Inferior parietal cortex (tissue), 1 donor: ENCODE measurements around the gene SLC6A5.

Source experiments
- DNase-seq: peaks from one replicate; pipeline ENCODE4 v3.0.0-alpha.2; 2016; ENCODE audit errors: extremely low spot score

The SLC6A5 gene

DNA sequence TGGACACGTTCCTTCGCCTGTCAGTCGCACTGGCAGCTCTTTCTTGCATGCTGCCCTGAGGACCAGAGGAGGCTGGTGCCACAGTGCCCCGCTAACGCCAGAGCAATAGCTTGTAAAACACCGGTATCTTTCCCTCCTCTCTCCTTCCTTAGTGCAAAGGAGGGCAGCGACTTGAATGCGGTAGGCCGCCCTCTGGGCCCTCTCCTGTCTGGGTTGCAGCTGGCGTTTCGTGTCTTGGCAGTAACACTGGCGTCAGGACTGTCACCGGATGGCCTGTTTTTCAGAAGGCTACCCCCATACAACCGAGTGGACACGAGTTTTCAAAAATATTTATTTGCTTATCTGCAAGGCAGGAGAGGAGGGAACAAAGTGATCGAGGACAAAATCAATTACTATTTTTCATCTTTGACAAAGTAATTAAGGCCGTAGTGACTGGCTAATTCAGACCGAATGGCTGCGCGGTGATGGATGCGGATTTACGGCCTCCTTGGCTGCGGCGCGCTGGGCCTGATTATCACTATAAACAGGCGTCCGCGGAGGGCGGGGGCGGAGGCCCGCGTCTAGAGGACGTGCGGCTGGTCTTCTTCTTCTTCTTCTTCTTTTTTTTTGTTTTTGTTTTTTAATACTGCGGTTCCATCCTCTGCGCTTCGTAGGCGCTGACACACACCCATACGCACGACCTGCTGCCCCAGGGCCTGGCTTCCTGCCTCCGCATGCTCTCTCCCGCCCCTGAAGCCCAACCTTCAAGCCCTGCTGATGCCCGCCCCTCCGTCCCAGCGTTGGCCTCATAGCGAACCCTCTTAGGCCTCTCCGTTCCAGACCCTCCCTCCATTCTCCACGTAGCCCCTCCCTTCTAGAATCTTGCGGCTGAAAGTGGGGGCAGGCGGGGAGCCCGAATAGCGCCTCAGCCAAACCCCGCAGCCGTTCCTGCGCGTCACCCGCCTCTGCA lies 2.9 kb upstream of the SLC6A5 start:
- no peak for DNase-seq

DNA sequence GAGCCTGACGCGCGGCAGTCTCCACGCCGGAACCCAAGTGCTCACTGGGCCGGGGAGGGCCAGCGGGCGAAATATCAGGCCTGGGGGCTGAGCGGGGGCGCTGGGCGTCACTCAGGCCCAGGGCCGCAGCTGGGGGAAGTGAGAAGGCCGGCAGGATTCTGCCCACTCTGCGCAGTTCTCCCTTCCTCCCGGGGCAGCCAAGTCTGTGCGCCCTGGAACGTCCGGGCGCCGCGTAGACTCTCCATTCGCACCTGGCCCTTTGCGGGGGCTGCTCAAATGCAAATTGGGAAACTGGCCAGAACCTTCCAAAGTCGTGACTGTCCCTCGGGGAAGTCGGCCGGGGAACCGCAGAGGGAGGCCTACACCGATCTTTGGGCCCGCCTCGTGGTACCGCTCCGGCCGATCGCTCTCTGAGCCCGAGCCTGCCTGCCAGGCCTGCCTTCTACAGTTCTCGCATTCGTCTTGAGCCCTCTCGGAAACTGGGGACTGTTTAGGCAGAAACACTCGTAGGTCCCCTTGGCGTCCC lies 2.2 kb upstream of the SLC6A5 start:
- DNase-seq = no peak

DNA sequence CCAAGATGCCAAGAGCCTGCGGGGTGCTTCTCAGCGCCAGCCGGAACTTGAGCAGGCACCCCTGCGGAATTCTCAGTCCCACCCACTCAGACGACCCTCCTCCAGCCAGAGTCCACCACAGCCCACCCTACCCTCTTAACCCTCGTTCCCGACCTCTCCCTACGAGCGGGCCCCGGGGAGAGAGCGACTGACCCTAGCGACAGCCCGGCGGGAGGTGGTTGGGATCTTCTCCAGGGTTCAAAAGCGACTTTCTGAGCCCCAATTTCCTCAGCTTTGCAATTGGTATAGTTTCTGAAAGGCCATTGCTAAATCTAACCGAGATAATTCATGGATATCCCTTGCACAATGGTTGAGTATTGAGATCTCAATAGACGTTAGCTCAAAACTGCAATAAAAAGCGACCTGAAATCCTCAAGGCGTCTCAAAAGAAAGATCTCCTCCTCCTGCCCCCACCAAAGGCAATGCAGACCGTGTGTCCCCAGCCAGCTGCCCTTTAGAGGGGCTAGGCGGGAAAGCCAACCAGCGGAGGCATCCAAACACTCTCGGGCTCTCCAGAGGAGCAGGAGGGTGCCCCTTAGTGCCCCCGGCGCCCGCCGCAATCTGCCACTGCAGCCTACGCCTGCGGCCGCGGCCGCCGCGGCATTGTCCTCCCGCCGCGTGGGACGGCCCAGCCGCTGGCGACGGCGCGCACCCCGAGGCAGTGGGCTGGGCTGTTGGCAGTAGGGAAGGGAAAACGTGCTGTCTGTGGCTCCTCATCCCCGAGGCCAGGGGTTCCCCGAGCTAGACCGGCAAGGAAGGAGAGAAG lies 1.5 kb upstream of the SLC6A5 start:
- no peak for DNase-seq

DNA sequence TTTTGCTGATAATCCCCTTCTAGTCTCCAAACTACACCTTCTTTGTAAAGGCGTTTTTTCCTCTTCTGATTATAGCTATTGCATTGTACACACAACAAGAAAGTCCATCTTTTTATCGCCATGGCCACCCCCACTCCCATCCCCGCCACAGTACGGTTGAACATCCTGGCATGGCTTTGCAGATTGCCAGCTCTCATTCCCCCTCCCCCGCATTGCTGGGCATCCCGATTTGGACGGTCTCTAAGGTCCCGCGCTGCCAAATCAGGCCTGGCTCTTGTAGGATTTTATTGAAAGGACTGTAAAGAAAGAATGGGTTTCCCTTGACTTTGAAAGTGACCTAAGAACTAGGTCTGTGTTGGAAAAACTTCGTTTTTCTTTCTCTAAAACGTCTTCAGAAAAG lies 916 bp upstream of the SLC6A5 start:
- no peak for DNase-seq

DNA sequence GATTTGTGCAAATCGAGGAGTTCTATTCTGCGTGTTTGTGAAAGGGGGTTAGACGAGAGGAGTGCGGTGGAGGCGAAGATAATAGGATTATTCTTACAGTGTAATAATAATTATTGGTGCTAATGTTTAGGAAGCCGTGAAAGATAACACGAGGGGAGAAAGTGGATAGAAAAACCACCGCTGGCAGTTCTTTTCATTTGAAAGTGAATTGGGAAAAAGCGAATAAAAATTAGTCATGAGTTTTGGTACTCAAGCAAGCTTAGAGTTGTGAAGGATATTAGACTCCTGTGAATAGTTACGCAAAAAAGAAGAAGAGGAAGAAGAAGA lies 575 bp downstream of the SLC6A5 start:
- DNase-seq = no peak

DNA sequence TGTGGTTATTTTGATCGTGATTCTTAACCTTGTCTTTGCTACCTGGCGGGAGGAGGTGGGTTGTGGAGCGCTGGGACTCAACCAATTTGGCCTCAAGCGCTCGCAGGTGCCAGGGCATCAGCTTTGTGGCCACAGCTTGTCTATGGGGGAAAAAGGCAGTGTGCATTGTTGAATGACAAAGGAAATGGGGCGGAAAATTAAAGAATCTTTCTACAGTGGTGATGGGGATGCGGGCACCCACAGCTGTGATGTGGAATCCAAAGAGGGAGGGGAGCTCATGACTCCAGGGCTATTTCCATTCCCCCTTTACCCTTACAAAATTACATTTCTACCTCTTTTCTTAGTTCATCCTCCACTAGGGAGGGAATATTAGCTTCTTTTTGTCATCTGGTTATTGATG lies 1.1 kb downstream of the SLC6A5 start:
- no peak for DNase-seq

DNA sequence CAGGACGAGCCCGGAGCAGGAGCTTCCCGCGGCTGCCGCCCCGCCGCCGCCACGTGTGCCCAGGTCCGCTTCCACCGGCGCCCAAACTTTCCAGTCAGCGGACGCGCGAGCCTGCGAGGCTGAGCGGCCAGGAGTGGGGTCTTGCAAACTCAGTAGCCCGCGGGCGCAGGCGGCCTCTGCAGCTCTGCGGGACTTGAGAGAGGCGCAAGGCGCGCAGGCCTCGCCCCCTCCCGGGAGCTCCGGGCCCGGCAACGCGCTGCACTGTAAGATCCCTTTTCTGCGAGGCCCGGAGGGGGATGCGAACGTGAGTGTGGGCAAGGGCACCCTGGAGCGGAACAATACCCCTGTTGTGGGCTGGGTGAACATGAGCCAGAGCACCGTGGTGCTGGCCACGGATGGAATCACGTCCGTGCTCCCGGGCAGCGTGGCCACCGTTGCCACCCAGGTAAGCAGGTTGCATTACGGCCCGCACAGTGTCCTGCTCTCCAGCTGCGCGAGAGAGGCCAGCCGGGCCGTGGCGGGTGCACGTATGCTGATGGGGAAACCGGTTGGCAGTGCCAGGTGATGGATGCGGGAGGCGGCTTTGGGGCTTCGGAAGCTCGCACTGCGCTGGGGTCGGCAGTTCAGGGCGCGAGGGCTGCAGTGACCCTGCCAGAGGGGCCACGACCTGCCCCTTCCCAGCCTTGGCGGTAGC lies 2.0 kb downstream of the SLC6A5 start:
- DNase-seq = no peak

DNA sequence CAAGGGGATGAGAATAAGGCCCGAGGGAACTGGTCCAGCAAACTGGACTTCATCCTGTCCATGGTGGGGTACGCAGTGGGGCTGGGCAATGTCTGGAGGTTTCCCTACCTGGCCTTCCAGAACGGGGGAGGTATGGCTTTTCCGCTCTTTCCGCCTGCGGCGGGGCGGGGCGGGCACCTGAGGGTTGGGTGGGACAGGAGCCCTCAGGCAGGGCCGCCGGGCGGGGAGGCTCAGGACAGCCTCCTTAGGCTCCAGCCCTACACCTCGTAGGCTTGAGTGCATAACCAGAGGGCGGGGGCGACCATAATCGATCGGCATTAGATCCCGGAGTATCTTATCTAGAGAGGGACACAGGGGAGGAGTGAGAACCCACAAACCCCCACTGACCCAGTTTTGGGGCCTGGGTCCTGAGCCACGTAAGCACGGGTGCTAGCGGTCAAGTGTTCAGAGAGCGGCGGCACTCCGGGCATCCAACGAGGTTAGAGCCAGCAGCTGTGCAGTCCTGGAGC lies 4.9 kb downstream of the SLC6A5 start:
- DNase-seq = no peak

DNA sequence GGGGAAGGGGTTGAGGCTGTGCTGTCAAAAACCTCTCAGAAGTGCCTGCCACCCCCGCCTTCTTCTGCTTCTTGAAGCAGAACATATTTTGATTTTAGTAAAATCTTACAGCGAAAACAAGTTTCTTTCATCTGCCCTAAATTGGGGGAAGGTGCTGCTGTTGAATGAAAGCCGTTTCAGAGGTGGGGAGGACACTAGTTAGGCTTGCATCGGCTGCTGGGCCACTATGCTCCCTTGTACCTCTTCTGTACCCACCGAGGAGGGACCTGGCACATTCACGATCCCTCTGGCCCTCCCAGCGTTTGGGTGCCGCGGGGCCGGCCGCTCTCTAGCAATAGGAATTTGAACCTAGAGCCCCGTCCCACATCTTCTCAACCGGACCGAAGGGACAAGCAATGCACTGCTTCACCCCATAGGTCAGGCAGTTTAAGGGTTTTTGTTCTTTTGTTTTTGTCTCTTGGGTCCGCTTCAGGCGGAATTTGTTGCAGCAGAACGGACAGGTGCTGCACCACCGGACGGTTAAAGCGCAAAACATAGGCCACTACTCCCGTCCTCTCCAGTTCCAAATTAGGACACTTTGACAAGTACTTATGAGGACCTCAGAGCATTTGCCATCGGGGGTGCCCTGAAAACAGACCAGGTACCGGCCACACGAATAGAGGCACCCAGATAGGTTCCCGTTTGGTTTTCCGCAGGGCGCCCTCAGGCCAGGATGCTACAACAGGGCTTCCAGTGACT lies 5.6 kb downstream of the SLC6A5 start:
- no peak for DNase-seq

DNA sequence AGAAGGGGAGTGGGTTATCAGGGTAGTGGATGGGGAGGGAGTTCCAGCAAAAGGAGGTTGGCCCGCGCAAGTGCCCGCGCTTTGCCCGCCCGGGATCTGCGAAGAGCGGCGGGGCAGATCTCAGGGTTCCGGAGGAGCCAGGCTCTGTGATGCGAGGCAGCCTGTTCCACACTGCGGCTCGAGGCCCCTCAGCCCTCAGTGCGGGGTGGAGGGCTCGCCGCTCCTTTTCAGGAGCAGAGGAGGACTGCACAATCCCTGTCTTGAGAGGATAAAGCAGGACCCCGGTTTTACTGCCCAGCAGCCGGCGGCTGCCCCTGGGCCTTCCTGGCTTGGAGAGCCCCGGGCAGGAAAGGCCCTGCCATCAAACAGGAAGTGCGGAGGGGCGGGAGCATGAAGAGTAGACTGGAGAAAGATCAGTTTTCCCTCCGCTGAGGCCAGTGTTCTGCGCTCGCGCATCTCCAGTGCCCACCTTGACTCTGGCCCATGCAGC lies 6.2 kb downstream of the SLC6A5 start:
- no peak for DNase-seq

DNA sequence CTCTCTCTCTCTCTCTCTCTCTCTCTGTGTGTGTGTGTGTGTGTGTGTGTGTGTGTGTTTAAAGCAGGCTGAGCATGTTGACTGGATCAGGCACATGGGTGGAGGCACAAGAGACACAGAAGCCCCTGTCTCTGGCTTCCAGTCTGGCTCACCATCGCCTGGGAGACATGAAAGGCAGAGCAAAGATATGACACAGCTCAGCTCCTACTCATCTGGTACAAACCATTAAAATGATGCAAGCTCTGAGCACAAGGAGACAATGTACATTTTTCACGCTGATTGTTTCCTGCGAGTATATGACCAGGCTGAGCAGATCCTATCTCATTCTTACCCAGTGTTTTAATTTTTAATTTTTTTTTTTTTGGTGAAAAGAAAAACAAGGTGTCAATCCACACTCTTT lies 9.5 kb downstream of the SLC6A5 start:
- no peak for DNase-seq

DNA sequence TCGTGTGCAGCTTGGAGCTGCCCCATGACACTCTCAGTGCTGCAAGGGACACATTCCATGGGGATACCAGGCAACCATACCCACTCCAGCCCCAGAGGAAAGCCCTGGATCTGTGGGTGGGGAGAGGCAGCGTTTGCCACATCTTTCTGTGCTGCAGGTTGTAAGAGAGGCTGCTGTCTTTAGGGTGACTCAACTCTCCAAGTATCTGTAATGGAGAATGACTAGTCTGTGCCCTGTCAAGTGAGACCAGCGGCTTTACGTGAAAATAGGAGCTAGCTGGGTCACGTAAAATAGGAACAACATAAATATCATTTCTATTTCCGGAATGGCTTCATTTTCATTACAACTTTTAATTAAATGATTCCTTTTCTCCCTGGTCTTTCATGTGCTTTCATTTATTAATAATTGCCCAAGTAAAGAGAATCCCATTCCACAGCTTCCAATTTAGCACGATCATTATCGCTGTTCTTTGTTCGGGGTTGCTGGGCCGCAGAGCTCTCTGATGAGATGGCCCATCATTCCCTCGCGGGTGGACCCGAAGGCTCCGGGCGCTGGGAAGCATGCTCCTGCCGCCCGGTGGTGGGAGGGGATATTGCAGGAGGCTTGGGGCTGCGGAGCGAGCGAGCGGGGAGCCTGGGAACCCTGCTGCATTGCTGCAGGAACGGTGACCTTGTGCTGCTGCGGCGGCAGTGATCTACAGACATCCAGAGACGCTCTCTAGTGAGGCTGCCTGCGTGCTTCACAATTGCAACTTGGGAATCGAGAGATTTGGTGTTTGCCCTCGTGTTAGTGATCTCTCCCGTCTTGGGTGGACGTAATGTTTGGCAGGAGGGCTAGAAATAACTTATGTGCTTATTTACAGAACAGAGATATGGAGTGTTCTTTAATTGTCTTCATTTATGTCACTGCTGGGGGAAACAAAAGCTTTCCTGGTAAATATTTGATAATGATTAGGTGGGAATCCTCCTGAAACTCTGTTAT lies 10.6 kb downstream of the SLC6A5 start:
- DNase-seq = peak; percentile 87

DNA sequence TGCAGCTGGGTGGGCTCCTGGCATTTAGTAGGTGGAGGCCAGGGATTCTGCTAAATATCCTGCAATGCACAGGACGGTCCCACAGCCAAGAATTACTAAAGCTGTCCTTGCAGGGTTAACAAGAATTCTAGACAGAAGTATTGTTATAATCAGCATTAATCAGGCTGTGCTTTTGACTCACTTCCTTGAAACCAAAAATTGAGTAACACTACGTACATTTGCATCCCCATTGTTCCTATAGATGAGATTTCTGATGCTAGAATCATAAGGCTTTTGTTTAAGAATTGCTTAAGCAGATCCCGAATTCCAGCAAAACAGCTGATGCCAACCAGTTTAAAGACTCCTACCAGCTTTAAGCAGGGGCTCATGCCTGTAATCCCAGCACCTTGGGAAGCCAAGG lies 11.4 kb downstream of the SLC6A5 start:
- no peak for DNase-seq

DNA sequence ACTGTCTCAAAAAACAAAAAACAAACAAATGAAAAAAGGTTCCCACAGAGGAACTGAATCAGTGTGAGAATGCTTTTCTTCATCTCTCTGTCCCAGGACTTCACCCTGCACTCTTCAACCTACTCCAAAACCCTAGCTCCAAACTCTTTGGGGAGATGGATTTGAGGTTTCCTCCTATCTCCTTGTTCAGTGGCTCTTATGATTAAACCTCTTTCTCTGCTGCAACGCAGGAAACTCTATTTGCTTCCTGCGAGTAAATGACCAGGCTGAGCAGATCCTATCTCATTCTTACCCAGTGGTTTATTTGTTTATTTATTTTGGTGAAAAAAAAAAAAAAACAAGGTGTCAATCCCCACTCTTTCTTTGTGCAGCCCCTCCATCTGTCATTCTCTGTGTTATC lies 12.0 kb downstream of the SLC6A5 start:
- no peak for DNase-seq

DNA sequence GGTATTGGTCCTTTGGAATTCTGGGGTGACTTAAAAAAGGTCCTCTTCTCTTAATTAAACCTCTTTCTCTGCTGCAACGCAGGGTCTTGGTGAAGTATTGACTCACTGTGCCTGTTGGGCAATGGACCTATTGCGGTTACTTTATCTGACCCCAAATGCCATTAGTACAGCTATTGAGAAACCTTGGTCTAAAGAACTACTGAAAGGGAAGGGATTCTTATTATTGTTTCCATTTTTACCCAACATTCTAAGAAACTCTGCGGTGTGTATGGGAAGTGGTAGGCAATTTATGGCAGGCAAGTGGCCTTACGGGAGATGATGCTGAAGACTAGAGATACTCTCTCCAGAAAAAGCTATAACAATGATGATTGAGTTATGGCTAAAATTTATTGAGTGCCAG lies 12.5 kb downstream of the SLC6A5 start:
- DNase-seq = no peak

DNA sequence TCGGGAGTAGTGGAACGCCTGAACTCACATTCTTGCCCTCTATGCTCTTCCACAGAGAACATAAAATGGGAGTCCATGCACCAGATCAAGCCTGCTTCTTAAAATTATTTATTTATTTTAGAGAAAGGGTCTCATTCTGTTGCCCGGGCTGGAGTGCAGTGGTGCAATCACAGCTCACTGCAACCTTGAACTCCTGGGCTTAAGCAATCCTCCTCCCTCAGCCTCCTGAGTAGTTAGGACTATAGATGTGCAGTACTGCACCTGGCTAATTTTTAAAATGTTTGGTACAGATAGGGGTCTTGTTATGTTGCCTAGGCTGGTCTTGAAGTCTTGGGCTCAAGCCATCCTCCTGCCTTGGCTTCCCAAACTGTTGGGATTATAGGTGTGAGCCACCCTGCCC lies 13.0 kb downstream of the SLC6A5 start:
- no peak for DNase-seq

DNA sequence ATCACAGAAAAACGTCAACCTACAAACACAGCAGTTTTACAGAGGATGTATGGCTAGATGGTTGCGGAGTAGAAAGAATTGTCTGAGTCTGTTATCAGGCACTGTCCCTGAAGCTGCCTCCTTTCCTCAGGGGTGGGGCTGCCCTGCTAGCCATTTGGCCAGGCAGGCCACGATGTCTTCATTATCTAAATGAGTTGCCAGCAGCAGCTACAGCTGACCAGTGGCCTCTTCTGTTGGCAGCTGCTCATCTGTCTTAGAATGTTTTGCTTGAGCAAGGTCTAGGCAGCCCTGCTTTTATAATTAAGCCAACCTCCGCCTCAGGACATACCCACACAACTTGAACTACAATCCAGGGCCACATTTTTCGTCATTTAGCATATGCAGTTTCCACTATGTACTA lies 17.5 kb downstream of the SLC6A5 start:
- DNase-seq = no peak

DNA sequence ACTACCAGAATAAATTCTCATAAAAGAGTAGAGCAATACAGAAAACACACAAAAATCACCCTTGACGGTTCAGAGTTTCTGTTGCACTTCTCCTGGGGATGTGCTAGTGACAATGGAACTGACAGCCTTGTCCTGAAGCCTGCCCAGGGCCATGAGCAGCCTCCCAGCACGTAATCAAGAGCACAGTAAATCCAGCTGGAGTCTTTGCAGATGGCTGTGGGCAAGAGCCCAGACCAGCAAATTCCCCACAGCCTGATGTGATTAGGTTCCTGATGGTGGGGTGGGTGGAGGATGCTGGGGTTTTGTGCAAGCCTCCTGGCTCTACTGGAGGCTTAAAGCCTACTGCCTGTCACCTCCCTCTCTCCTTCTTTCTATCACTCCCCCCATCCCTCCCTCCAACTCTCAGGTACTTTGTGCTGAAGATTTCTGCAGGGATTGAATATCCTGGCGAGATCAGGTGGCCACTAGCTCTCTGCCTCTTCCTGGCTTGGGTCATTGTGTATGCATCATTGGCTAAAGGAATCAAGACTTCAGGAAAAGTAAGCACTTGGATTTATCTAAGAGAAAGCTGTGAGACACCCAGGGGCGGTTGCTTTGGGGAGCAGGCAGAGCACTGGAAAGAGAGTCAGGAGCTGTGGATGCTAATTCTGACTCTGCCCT lies 18.1 kb downstream of the SLC6A5 start:
- DNase-seq = no peak

DNA sequence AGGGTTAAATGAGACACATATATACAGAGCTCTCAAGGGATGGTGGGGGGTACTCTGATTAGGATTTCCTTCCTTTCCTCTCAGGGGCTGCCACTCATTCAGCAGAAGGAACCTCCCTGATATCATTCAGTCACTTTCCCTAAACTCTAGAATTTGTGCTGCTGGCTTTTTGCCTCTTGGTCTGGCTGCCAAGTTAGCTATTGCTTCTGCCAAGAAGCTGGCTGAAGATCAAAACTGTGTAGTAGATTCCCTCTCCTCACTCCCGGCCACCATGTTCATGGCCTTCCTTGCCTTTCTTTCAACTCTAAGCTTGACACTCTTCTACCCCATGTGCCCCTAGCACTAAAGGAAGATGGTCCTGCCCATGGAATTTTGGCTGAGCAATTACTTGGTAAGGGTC lies 18.7 kb downstream of the SLC6A5 start:
- DNase-seq = peak; percentile 25
